HL-60/S4 treated with retinoic acid at 250 ng/mL for 4 days and 3 days (cell line): ENCODE results near the gene FIGNL1.

Experiments used
- in situ Hi-C: fragments of 300-500 bp; cut with MboI; formaldehyde crosslinking; loops from 2 replicates; pipeline ENCODE4 v1.7.0; 2022; ENCODE audit warnings: low sequenced_read_pairs

FIGNL1 gene, protein sequence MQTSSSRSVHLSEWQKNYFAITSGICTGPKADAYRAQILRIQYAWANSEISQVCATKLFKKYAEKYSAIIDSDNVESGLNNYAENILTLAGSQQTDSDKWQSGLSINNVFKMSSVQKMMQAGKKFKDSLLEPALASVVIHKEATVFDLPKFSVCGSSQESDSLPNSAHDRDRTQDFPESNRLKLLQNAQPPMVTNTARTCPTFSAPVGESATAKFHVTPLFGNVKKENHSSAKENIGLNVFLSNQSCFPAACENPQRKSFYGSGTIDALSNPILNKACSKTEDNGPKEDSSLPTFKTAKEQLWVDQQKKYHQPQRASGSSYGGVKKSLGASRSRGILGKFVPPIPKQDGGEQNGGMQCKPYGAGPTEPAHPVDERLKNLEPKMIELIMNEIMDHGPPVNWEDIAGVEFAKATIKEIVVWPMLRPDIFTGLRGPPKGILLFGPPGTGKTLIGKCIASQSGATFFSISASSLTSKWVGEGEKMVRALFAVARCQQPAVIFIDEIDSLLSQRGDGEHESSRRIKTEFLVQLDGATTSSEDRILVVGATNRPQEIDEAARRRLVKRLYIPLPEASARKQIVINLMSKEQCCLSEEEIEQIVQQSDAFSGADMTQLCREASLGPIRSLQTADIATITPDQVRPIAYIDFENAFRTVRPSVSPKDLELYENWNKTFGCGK

DNA sequence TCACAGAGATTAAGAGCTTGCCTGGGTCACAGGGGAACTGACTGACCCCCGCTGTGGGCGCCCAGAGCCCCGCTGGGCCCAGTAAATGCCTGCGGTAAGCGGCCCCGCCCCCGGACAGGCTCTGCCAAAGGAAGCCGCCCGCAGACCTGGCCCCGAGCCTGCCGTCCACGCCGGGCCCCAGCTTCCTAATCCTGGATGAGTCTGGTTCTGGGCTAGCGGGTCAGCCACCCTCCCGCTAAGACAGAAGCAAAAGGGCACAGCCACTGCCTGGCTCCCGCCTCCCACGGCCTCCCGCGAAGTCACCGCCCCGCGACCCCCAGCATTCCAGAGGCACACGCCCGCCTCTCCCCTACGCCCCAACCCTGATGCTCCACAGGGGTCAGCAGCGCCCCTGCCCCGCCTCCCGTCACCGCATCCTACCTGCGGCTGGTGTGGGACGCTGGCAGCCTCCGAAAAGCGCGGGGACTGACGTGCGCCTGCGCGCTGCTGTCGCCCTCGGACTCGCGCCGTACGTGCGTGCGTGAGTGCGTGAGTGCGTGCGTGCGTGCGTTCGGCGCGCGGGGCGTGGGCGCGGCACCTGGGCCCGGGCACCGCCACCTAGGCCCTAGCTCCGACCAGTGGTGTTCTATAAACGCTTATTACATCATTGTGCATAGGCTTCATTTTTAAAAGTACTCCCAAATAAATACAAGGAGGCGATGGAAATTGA is at the start of gene FIGNL1:
TSS of gene FIGNL1 (minus strand) at position 470 of the 709 bp plus-strand sequence. CDS start 3,063 bp downstream, outside the sequence.
- in situ Hi-C loops, result loop anchor here (25.0 kb wide), 2 partner anchors 237 to 712 kb away; no protein-coding TSS in a partner anchor

DNA sequence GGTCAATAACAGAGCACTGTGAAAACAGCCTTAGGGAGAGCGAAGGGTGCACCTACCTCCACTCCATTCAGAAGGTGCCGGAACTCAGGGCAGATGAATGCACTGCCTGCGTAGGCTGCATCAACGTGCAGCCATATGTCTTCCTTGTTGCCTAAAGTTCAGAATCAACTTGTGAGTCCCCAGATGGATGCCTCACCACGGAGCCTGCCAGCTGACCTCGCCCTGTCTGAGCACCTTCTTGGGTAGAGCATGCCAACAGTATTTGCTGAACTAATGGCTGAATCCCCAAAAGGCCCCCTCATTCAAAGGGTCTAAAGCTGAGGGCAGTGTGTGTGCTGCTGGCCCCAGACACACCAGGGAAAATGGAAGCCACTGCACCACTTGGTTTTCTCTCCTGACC is 48.9 kb upstream of the FIGNL1 start:
- in situ Hi-C loops, result no loop called here

DNA sequence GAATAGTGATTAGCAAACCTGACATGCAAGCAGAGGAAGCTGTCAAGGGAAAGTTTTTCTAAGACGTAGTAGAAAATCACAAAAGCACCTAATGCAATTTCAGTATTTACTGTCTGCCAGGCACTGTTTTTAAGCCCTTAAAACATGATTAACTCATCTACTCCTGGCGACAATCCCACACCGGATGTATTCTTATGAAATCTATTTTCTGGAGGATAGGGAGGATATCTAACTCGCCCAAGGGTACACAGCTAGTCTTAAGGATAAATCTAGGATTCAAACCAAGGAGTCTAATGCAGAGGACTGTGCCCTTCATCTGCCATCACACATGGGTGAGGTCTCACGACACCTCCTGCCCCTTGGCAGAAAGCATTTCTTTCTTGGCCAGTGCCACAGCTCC is 47.8 kb upstream of the FIGNL1 start:
- in situ Hi-C loops, result no loop called here

DNA sequence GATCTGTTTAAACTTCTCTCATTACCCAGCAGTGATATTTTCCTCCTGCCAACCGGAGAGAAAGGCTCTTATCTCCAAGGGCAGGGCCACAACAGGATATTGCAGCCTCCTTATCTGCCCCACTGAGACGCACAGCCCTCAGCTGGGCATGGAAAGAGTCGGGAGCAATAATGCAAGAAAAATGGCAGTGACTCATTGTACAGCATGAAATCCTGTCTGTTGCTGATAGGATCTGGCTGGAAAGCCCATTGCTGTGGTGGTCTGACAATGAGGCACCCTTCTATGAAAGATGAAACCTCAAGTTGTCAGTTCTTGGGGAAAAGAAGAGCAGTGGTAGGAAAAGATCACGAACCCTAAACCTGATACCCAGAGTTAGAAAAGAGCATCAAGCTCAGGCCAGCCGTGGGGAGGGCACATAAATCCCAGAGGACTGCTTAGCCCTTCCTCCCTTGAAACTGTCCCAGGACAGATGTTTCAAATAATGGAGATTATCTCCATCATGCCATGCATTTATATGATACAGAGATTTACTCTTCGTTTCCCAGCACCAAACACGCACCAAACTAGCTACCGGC is 47.0 kb upstream of the FIGNL1 start:
- in situ Hi-C loops, result no loop called here

DNA sequence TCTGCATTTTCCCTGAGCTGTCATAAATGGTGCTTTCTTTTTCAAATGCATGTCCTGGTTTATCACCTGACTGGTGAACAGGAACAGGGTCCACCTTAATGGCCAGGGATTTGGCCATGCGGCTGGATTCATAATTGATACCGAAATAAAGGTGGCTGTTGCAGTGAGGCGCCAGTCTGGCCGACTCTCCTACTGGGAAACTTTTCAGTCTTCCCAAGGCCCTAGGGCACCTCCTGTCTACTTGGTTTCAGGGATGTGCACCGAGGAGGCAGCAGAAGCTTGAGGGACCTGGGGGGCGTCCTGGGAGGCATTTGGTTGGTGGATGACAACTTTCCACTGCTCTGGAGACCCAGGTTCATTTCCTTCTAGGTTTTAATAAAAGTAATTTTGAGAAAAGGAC is 46.4 kb upstream of the FIGNL1 start:
- in situ Hi-C loops, result no loop called here

DNA sequence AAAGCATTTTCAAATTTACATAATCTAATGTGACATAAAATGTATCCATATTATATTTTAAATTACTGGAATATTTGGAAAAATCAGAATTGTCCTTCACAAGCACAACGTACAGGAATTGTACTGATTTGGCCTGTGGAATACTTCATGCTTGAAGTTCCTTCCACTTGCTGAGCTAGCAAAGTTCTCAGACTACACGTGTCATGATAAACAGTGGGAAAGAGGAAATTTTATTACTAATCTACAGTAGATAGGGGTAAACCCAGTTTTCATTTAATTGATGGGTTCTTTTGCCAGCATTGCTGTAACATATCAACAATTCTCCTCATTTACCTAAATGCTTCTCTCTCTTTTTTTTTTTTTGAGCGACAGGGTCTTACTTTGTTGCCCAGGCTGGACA is 45.6 kb upstream of the FIGNL1 start:
- in situ Hi-C loops, result no loop called here

DNA sequence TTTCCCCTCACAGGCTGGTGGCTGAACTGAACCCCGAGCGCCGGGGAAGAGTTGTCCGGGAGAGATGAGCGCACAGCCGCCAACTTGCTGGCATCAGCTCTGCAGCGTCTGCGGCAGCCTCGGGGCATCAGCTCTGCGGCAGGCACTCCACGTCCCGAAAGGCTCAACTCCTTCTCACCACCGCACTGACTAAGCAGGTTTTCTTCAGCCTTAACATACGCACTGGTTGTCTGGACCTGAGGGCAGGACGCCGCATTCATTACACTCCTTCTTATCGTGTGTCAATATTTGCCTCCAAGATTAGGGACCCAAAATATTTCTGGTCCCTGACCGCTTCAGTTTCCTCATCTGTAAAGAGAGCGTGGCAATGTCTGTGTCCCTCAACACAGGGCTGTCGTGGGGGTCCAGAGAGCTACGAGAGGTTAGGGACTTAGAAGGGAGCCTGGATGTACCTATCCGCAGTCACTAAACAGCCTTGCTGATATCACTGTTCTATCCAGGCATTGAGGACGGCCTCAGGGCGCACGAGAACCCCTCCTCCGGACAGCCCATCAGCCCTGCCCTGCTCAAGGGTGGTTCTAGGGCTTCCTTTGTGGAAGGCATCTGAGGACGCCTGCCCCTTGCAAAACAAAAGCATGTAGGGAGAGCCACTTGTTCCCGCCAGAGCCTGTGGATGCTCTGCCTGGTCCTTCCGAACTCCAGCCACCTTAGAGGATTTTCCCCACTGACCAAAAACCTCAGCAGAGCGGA is 42.8 kb upstream of the FIGNL1 start:
- in situ Hi-C loops, result no loop called here

DNA sequence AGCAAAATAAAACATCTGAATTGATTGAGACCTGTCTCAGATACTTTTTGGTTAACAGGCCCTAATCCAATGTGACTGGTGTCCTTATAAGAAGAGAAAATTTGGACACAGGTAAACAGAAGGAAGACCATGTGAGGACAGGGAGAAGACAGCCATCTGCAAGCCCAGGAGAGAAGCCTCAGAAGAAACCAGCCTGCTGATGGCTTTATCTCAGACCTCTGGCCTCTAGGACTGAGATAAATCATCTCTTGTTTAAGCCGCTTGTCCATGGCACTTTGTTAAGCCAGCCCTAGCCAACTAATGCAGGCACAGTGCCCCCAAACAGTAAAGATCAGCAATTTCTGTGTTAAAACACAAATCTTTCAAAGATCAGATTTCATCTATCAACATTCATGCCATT is 41.8 kb upstream of the FIGNL1 start:
- in situ Hi-C loops, result no loop called here

DNA sequence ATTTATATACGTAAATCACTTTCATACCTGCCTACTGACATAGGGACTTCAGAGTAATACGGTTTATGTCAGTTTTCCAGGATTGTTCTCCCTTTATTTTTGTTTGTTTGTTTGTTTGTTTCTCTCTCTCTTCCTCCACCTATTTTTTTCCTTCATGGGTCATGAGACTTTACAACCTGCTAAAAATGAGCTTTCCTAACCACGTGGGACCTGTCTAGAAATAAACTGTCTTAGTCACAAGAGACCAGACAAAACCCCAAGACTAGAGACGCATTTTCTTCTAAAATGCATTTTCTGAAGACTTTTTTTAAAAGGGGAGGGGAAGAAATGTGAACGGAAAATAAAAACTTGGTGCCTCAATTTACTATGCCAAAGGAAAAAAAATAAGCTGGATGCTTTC is 41.1 kb upstream of the FIGNL1 start:
- in situ Hi-C loops, result no loop called here

DNA sequence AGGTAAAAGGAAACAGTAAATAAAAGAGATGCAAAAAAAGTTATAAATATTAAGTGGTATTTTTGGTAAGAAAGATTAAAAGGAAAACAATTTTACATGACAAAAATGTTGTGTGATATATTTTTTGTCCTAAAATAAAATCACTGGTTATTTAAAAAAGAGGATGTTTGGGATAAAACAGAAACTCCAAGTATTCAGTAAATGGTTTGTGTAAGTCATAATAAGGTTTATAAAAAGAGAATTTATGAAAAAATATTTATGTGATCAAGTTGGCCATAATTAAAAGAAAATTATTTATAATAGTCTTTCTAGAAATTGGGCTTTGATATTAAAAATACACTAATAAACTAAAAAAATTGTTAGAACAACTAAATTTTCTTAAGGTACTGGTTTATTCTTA is 38.2 kb upstream of the FIGNL1 start:
- in situ Hi-C loops, result no loop called here

DNA sequence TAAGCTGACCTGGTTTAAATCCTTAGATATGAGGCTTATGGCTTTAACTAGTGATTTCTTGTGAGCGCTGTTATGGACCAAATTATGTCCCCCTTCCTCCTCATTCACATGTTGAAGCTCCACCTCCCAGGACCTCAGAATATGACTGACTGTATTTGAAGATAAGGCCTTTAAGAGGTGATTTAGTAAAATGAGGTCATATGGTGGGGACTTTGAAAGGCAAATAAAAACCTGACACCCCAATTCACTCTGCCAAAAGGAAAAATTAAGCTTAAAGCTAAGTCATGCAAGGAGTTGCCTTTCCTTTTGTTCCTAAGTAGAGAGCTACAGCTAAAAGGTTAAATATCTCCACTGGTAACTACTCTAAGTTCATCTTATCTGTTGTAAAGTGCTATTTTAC is 36.4 kb upstream of the FIGNL1 start:
- in situ Hi-C loops, result no loop called here

DNA sequence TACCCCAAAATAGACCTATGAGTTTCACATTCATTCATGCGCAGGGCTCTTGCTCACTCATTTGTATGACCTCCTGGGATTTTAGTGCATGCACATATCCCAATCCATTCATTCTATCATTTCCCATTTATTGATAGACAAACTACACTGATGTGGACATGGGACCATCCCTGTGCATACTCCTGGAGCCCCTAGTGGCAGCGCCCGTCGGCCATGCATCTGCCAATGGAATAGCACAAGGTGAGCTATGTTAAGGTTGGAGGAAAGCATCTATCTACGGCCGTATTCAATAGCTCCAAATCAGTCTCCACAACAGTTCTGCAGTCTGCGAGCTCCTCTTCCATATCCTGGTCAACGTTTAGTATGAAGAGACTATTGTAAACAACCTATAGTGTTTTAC is 31.7 kb upstream of the FIGNL1 start:
- in situ Hi-C loops, result no loop called here

DNA sequence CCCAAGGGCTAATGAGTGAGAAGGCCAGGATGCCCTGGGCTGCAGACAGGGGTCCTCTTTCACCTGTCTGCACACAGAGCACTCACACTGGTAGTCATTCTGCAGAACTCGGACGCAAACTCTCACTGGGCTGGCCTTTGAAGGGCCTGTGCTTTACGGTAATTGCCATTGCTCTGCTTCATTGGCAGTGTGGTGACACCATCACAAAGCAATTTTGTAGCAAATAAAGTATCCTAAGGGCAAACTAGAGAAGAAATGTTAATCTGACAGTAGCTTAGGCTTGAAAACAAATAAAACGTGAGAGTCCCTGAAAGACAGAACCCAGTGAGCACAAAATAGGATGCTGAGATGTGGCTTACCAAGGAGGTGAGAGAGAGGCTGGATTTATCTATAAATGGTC is 30.6 kb upstream of the FIGNL1 start:
- in situ Hi-C loops, result no loop called here

DNA sequence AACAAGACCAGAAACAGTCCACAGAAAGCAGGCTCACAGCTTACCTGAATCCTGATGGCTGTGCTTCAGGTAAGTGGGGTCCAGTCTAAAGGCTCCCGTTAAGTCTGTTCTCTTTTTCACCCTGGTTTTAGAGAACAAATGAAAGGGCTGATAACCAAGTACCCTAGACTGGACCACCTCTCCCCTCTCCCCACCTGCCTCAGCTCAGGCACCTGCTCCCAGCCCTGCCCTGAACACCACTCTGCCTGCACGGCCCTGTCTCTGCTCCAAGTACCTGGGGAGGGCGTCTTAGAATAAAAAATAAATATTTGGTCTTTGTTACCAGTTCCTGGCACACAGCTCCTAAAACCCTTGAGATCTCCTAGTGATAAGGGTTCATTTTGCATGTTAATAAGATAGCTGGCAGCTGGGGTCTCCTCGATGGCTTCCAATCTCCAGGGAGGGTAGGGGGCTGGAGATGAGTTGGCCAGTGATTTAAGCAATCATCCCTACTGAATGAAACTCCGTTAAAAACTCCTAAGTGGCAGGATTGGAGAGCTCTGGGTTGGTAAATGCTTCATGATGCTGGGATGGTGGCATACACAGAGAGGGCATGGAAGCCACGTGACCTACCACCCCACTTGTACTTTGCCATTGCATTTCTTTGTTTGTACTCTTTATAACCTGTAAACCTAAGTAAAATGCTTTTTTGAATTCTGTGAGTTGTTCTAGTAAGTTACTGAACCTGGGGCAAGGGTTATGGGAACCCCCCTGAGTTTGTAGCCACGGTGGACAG is 29.8 kb upstream of the FIGNL1 start:
- in situ Hi-C loops, result no loop called here

DNA sequence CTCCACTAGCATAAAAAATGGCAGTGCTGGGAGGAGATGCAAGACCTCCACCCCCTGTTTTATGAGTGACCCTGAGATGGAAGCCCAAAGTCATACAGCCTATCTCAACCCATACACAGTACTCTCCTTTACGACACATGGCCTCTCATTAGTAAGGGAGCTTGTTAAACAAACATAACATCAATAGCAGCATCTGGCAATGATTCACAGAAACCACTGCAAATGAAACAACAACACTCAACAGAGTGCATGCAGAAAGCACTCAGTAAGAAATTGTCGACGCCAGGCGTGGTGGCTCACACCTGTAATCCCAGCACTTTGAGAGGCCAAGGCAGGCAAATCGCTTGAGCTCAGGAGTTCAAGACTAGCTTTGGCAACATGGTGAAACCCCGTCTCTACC is 27.5 kb upstream of the FIGNL1 start:
- in situ Hi-C loops, result no loop called here

DNA sequence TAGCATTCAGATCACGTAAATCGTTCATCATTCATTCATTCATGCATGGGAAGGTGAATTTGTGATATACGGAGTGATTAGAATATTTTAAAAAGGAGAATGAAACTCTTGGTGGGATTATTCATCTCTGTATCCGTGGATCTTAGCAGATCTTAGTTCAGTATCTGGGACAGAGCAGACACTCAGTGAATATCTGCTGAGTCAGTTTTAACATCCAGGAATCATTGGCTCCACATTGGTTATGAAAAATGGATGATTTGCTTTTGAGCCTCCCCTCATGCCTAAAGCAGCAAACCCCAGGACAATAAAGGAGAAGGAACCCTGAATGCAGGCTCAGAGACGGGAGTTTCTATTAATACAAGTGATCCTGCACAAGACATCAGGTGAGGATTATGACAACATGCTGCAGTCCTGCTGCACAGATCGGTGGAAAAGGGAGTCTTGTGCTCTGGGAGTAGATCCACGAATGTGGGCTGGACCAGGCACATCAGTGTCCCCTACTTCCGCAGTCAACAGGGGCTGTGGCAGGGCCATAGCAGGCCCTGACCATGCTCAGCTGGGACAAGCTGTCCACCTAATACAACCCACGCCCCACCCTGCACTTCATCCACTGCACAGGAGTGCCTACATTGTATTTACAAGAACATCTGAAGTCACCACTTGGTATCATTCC is 26.9 kb upstream of the FIGNL1 start:
- in situ Hi-C loops, result no loop called here

DNA sequence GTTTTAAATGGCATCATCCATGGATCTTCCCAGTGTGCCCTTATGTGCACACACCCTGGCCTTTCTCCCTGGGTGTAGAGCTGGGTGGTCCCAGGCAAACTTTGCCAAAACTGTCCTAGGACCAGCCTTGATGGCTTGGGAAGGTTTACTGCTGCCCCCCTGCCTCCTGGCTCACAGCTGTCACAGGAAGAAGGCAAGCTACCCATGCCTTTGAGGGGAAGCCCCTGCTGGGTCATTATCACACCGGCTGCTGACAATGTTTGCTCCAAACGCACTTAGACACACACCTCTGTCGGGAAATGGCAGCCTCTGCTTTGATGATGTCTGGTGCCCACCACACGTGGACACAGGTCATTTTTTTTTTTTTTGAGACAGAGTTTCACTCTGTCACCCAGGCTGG is 25.2 kb upstream of the FIGNL1 start:
- in situ Hi-C loops, result no loop called here

DNA sequence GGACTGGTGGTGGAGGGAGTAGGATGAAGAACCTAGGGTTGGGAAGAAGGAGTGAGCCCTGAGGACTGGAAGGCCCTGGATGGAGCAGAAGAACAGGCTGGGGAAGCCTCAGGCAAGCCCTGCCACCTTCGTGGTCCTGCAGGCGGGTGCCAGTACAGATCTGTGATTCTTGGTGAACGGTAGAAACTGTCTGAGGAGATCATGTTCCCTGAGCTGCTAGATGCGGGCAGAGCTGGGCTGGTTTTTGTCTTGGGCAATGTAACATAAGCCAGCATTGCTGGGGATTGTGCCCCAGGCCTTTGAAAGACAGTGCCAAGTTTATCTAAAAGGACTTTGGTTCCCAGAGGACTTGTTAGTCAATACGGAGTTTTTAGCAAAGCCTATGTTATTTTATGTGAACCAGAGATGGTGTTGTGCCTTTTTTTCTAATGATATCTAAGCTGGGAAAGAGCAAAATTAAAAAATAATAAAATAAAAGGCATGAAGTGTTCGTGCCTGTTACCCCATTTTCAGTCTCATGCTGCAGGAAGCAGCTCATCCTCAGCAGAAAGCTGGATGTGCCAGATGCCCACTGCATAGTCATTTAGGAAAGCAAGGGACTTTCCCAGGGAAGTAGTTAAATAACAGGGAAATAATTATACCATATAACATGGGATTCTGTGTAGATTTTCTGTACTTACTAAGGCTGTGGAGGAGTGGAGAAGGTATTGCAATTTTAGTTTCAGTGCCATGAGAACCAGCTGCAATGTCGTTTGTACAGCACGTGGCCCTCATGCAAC is 24.4 kb upstream of the FIGNL1 start:
- in situ Hi-C loops, result loop anchor here (25.0 kb wide), 2 partner anchors 213 to 688 kb away; no protein-coding TSS in a partner anchor

DNA sequence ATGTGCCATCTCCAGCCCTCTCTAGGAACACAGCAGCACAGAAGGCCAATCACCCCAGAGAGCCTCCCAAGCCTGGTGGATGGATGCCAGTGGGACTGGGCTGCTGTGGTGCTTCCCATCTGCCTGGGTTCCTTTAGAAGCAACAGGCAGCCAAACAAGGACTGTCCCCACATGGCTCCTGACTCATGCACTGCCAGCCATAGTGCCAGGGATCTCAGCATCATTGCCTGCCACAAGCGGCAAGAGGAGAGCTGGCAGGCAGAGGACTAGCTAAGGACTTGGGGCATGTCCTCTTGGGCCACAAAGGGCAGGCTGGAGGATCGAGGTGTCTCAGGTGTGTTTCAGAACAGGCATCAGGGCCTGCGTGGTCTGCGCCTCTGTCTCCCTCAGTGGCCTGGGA is 23.4 kb upstream of the FIGNL1 start:
- in situ Hi-C loops, result loop anchor here (25.0 kb wide), 2 partner anchors 214 to 689 kb away; no protein-coding TSS in a partner anchor
